ENCODE measurements around the gene EYA3. TPM values are rescaled to one million over a fixed set of nuclear protein-coding genes. Genes with fewer than 3 reads are reported as not detected.

Gene EYA3, protein sequence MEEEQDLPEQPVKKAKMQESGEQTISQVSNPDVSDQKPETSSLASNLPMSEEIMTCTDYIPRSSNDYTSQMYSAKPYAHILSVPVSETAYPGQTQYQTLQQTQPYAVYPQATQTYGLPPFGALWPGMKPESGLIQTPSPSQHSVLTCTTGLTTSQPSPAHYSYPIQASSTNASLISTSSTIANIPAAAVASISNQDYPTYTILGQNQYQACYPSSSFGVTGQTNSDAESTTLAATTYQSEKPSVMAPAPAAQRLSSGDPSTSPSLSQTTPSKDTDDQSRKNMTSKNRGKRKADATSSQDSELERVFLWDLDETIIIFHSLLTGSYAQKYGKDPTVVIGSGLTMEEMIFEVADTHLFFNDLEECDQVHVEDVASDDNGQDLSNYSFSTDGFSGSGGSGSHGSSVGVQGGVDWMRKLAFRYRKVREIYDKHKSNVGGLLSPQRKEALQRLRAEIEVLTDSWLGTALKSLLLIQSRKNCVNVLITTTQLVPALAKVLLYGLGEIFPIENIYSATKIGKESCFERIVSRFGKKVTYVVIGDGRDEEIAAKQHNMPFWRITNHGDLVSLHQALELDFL
- 7.8 and 11.1 TPM in 2 replicates for total RNA-seq

GRCh38 chr1:28088168-28088961 lies at the start of gene EYA3:
Gene EYA3 (minus strand): TSS chr1:28088610. CDS start chr1:28058026, 30,584 bp downstream.

GRCh38 chr1:27959792-27960603 lies 128.4 kb downstream of the EYA3 start, which contains the start of gene XKR8:
Gene XKR8 (plus strand): TSS chr1:27959973. CDS start chr1:27960070, 97 bp downstream.

GRCh38 chr1:27934818-27935549 lies 153.4 kb downstream of the EYA3 start, which contains the start of gene SMPDL3B:
Gene SMPDL3B (plus strand): TSS chr1:27935000. CDS start chr1:27935184, 184 bp downstream.

Other genes with a start within 250 kb of the EYA3 start
- 34.7 and 39.4 TPM in 2 replicates for gene THEMIS2, start 216.1 kb downstream of the EYA3 start, total RNA-seq
- gene RPA2, start 174.0 kb downstream of the EYA3 start, total RNA-seq: 32.0 and 42.5 TPM in 2 replicates
- 0.22 and 0.60 TPM in 2 replicates for gene SMPDL3B, start 153.6 kb downstream of the EYA3 start, total RNA-seq
- 5.2 and 5.9 TPM in 2 replicates for gene XKR8, start 128.6 kb downstream of the EYA3 start, total RNA-seq
- 0.09 and 0.11 TPM in 2 replicates for gene PTAFR, start 88.1 kb upstream of the EYA3 start, total RNA-seq
- gene DNAJC8, start 144.4 kb upstream of the EYA3 start, total RNA-seq: 39.8 and 48.9 TPM in 2 replicates
- gene ATP5IF1, start 147.5 kb upstream of the EYA3 start, total RNA-seq: 96.4 and 113 TPM in 2 replicates
- 4.2 and 7.3 TPM in 2 replicates for gene SESN2, start 170.9 kb upstream of the EYA3 start, total RNA-seq
- 21.9 and 24.2 TPM in 2 replicates for gene MED18, start 240.4 kb upstream of the EYA3 start, total RNA-seq

All from dermis lymphatic vessel endothelial cell (primary cell).